Activated T-cell treated with anti-CD3 and anti-CD28 coated beads, Interleukin-2, amount 50 U/mL, for 1 hour (primary cell): Measurements from ENCODE around the gene PPCDC.
A peak's percentile ranks its signal among the peaks of the same experiment; 100 is the strongest.
"Not testable (repeated sequence)": the region's sequence is repeated elsewhere in the genome, so short reads cannot be mapped to it uniquely, and the experiment has no call there.

Source experiments
- DNase-seq: peaks from one replicate; pipeline ENCODE4 v3.0.0-alpha.2; 2020

The PPCDC gene

GRCh38 chr15:75069301-75069925 is 46.0 kb downstream of the PPCDC start:
- no peak for DNase-seq

- no peak for DNase-seq
Measured at GRCh38 chr15:75070674-75071073, 47.3 kb downstream of the PPCDC start.

GRCh38 chr15:75073197-75073596 is 49.8 kb downstream of the PPCDC start:
- no peak for DNase-seq

- DNase-seq: no peak
Measured at GRCh38 chr15:75076277-75076676, 52.9 kb downstream of the PPCDC start.

- DNase-seq: peak; percentile 20
Measured at GRCh38 chr15:75077551-75077961, 54.2 kb downstream of the PPCDC start.

GRCh38 chr15:75081150-75081549 is 57.8 kb downstream of the PPCDC start:
- no peak for DNase-seq

- DNase-seq: no peak
Measured at GRCh38 chr15:75082689-75083088, 59.3 kb downstream of the PPCDC start.

- not testable (repeated sequence) for DNase-seq
Measured at GRCh38 chr15:75085708-75086107, 62.3 kb downstream of the PPCDC start.

- no peak for DNase-seq
Measured at GRCh38 chr15:75089456-75090387, 66.3 kb downstream of the PPCDC start.

- DNase-seq: no peak
Measured at GRCh38 chr15:75090388-75090734, 67.0 kb downstream of the PPCDC start.

- DNase-seq: no peak
Measured at GRCh38 chr15:75091814-75092213, 68.4 kb downstream of the PPCDC start.

GRCh38 chr15:75094961-75095478 is 71.6 kb downstream of the PPCDC start:
- not testable (repeated sequence) for DNase-seq

- DNase-seq: no peak
Measured at GRCh38 chr15:75095594-75095993, 72.2 kb downstream of the PPCDC start.

GRCh38 chr15:75097939-75098338 is 74.5 kb downstream of the PPCDC start:
- no peak for DNase-seq

- DNase-seq: no peak
Measured at GRCh38 chr15:75098404-75098803, 75.0 kb downstream of the PPCDC start.
